SW 1271 (cell line): ENCODE data around the gene RHOG.
"Not testable (repeated sequence)": the region's sequence is repeated elsewhere in the genome, so short reads cannot be mapped to it uniquely, and the experiment has no call there.

Experiments
- DNase-seq, 2 experiments: peaks; one replicate each; lab custom pipeline; 2025; lab: John Stamatoyannopoulos, UW

Gene RHOG

GRCh38 chr11:3834349-3834663, 6.5 kb downstream of the RHOG start:
- DNase-seq = no peak

GRCh38 chr11:3833449-3833848, 7.3 kb downstream of the RHOG start:
- no peak for DNase-seq

- DNase-seq = no peak
These were observed 7.9 kb downstream of the RHOG start for GRCh38 chr11:3832816-3833215.

- no peak for DNase-seq
These were observed 9.2 kb downstream of the RHOG start for GRCh38 chr11:3831378-3832239.

GRCh38 chr11:3830730-3831129, 10.0 kb downstream of the RHOG start:
- DNase-seq = no peak

- DNase-seq = no peak
These were observed 10.7 kb downstream of the RHOG start for GRCh38 chr11:3830088-3830487.

GRCh38 chr11:3827434-3828186, 13.1 kb downstream of the RHOG start:
- no peak for DNase-seq

GRCh38 chr11:3826721-3827120, 14.0 kb downstream of the RHOG start:
- no peak for DNase-seq

- DNase-seq = no peak
These were observed 15.1 kb downstream of the RHOG start for GRCh38 chr11:3825473-3826154.

- peak in 1 of 2 experiments; percentile 21 for DNase-seq
These were observed 15.9 kb downstream of the RHOG start for GRCh38 chr11:3824714-3825472.

GRCh38 chr11:3823762-3824506, 16.8 kb downstream of the RHOG start:
- DNase-seq = no peak

GRCh38 chr11:3823303-3823702, 17.5 kb downstream of the RHOG start:
- no peak for DNase-seq

- no peak for DNase-seq
These were observed 18.4 kb downstream of the RHOG start for GRCh38 chr11:3822312-3822711.

- no peak for DNase-seq
These were observed 19.8 kb downstream of the RHOG start for GRCh38 chr11:3820971-3821370.

GRCh38 chr11:3817181-3817800, 23.5 kb downstream of the RHOG start:
- no peak for DNase-seq

- DNase-seq = no peak
These were observed 24.1 kb downstream of the RHOG start for GRCh38 chr11:3816673-3817072.

- no peak for DNase-seq
These were observed 24.9 kb downstream of the RHOG start for GRCh38 chr11:3815845-3816244.

- not testable (repeated sequence) for DNase-seq
These were observed 25.9 kb downstream of the RHOG start for GRCh38 chr11:3814832-3815231.

- no peak for DNase-seq
These were observed 29.8 kb downstream of the RHOG start for GRCh38 chr11:3810951-3811350.

GRCh38 chr11:3810446-3810845, 30.3 kb downstream of the RHOG start:
- DNase-seq = no peak

- no peak for DNase-seq
These were observed 31.2 kb downstream of the RHOG start for GRCh38 chr11:3809624-3809928.
